Measurements from ENCODE around the gene MCF2L2.
A peak's percentile ranks its signal among the peaks of the same experiment; 100 is the strongest.
"Not testable (repeated sequence)": the region's sequence is repeated elsewhere in the genome, so short reads cannot be mapped to it uniquely, and the experiment has no call there.

MCF2L2 gene

DNA sequence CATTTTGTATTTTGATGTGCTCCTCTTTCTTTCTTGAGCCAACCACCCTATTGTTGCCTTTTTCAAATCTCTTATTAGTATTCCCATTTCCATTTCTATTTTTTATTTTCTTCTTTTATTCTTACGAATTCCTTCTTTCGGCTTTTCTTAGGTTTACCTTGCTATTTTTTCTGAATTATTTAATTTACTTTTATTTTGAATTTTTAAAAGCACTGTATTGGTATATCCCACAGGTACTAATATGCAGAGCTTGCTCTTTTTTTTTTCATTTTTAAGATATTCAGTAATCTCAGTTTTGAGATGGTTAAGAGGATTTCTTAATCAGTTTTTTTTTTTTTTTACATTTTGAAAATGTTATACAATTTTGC lies 18.4 kb upstream of the MCF2L2 start:
- no peaks in the 10 kb centered on the region for H3K36me3 ChIP-seq (ENCODE audit: control insufficient read depth, insufficient read depth, low read length)
- H3K9me3 ChIP-seq (ENCODE audit: control insufficient read depth, low read length), result no peaks in the 10 kb centered on the region
- peak overlapping the region; percentile 96 for H3K4me3 ChIP-seq (ENCODE audit: low read depth, low read length)
- peak overlapping the region; percentile 89 for H3K4me2 ChIP-seq (ENCODE audit: low read length)
- no peaks in the 10 kb centered on the region for H3K79me2 ChIP-seq
- TF ChIP-seq, protein P1, sequence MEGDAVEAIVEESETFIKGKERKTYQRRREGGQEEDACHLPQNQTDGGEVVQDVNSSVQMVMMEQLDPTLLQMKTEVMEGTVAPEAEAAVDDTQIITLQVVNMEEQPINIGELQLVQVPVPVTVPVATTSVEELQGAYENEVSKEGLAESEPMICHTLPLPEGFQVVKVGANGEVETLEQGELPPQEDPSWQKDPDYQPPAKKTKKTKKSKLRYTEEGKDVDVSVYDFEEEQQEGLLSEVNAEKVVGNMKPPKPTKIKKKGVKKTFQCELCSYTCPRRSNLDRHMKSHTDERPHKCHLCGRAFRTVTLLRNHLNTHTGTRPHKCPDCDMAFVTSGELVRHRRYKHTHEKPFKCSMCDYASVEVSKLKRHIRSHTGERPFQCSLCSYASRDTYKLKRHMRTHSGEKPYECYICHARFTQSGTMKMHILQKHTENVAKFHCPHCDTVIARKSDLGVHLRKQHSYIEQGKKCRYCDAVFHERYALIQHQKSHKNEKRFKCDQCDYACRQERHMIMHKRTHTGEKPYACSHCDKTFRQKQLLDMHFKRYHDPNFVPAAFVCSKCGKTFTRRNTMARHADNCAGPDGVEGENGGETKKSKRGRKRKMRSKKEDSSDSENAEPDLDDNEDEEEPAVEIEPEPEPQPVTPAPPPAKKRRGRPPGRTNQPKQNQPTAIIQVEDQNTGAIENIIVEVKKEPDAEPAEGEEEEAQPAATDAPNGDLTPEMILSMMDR (IDR thresholded peaks at IDR 0.05), result no peak
- H3K4me1 ChIP-seq, result peaks cover 5% of the 10 kb centered on the region
- H2AFZ ChIP-seq, result peak overlapping the region; percentile 99
- no peak overlapping the region for H3K9ac ChIP-seq
- H3K27me3 ChIP-seq (ENCODE audit: control insufficient read depth, insufficient read depth, low read length), result no peaks in the 10 kb centered on the region
- H3K27ac ChIP-seq, result peak overlapping the region; percentile 84

DNA sequence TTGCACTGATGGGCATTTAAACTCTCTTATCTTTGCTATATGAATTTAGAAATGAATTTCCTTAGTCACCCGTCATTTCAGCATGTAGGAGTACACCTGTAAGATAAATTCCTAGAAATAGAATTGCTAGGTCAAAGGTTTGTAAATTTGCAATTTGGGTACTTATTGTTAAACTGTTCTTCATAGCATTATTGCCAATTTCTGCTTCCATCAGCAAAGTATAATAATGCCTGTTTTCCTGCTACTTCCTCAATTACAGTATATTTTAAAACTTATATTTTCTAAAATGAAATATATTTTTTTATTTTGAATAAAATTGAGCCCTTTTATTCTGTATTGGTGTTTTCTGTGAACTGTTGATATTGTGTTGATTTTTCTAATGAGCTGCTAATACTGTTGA lies 16.3 kb upstream of the MCF2L2 start:
- no peak overlapping the region for H3K4me3 ChIP-seq (ENCODE audit: low read depth, low read length)
- H2AFZ ChIP-seq, result no peak overlapping the region
- H3K36me3 ChIP-seq (ENCODE audit: control insufficient read depth, insufficient read depth, low read length), result no peaks in the 10 kb centered on the region
- no peaks in the 10 kb centered on the region for H3K27me3 ChIP-seq (ENCODE audit: control insufficient read depth, insufficient read depth, low read length)
- no peak overlapping the region for H3K4me2 ChIP-seq (ENCODE audit: low read length)
- TF ChIP-seq, protein P1 (IDR thresholded peaks at IDR 0.05), result no peak
- H3K9me3 ChIP-seq (ENCODE audit: control insufficient read depth, low read length), result no peaks in the 10 kb centered on the region
- peaks cover 1% of the 10 kb centered on the region for H3K4me1 ChIP-seq
- H3K79me2 ChIP-seq, result no peaks in the 10 kb centered on the region
- H3K27ac ChIP-seq, result no peak overlapping the region
- H3K9ac ChIP-seq, result no peak overlapping the region

DNA sequence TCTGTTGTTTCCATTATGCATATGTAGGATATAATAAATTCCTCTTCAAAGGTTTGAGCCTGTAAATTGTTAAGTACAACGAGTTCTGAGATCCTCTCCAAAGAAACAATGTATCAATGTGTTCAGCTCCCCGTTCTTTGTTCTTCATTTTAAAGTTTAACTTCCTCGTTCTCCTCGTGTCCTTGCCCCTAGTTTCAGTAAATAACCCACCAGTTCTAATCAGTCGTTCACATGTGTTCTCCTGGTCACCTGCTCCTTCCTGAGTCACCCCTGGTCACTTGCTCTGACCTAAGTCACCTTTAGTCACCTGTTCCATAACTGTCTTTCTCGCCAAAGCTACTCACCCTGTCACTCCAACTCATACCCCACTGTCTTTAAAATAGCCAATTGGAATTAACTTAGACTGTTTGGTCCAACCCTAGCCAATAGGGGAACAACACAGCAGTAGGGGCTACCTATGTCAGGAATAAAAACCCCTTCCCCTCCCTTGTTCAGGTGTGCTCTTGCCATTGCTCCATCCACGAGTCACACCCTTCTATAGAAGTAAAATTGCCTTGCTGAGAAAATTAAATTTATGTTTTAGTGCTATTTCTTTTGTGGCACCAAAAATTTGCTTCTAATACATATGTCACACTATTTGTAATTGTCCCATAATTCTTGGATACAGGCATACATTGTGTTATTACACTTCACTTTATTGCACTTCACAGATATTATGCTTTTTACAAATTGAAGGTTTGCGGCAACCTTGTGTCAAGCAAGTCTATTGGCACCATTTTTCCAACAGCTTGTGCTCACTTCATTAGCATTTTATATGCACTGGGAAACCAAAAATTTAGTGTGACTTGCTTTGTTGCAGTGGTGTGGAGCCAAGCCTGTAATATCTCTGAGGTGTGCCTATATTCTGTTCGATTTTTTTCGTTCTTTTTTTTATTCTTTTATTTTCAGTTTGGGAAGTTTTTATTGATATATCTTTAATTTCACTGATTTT lies 15.3 kb upstream of the MCF2L2 start:
- no peak overlapping the region for H3K9ac ChIP-seq
- H3K4me3 ChIP-seq (ENCODE audit: low read depth, low read length), result no peak overlapping the region
- no peaks in the 10 kb centered on the region for H3K9me3 ChIP-seq (ENCODE audit: control insufficient read depth, low read length)
- H3K36me3 ChIP-seq (ENCODE audit: control insufficient read depth, insufficient read depth, low read length), result no peaks in the 10 kb centered on the region
- no peaks in the 10 kb centered on the region for H3K27me3 ChIP-seq (ENCODE audit: control insufficient read depth, insufficient read depth, low read length)
- no peak overlapping the region for H3K4me2 ChIP-seq (ENCODE audit: low read length)
- TF ChIP-seq, protein P1 (IDR thresholded peaks at IDR 0.05), result no peak
- peaks cover 5% of the 10 kb centered on the region for H3K4me1 ChIP-seq
- H3K79me2 ChIP-seq, result no peaks in the 10 kb centered on the region
- H3K27ac ChIP-seq, result no peak overlapping the region
- H2AFZ ChIP-seq, result no peak overlapping the region

DNA sequence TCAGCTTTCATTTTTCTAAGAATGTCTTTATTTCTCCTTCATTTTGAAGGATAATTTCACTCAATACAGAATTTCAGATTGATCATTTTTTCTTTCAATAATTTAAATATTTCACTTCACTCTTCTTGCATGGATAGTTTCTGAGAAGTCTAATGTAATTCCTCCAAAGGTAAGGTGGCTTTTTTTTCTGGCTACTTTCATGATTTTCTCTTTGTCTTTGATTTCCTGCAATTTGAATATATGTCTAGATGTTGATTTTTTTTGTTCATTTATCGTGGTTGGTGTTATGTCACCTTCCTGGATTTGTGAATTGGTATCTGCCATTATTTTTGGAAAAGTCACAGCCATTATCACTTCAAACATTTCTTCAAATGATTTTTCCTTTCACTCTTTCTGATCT lies 14.6 kb upstream of the MCF2L2 start:
- Histone ChIP-seq H3K27ac (no peak overlapping the region), H2AFZ (no peak overlapping the region), H3K9me3 (ENCODE audit: control insufficient read depth, low read length) (no peaks in the 10 kb centered on the region), H3K4me1 (peaks cover 11% of the 10 kb centered on the region), H3K36me3 (ENCODE audit: control insufficient read depth, insufficient read depth, low read length) (no peaks in the 10 kb centered on the region), H3K79me2 (no peaks in the 10 kb centered on the region), H3K4me3 (ENCODE audit: low read depth, low read length) (no peak overlapping the region), H3K9ac (no peak overlapping the region), H3K27me3 (ENCODE audit: control insufficient read depth, insufficient read depth, low read length) (no peaks in the 10 kb centered on the region), H3K4me2 (ENCODE audit: low read length) (no peak overlapping the region)
- TF ChIP-seq, protein P1 (IDR thresholded peaks at IDR 0.05), result no peak

DNA sequence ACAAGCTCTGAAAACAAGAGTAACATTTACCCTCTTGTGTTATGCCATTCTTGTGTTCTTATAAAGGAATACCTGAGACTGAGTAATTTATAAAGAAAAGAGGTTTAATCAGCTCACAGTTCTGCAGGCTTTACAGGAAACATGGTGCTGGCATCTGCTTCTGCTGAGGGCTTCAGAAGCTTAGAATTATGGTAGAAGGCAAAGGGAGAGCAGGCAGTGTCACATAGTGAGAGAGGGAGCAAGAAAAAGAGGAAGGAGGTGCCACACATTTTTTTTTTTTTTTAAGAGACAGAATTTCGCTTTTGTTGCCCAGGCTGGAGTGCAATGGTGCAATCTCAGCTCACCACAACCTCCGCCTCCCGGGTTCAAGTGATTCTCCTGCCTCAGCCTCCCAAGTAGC lies 12.1 kb upstream of the MCF2L2 start:
- H3K4me3 ChIP-seq (ENCODE audit: low read depth, low read length); H3K27me3 ChIP-seq (ENCODE audit: control insufficient read depth, insufficient read depth, low read length); H3K27ac ChIP-seq; H3K36me3 ChIP-seq (ENCODE audit: control insufficient read depth, insufficient read depth, low read length); H2AFZ ChIP-seq; H3K4me2 ChIP-seq (ENCODE audit: low read length); H3K9ac ChIP-seq; H3K79me2 ChIP-seq; H3K9me3 ChIP-seq (ENCODE audit: control insufficient read depth, low read length): not testable (repeated sequence)
- peaks cover 27% of the 10 kb centered on the region for H3K4me1 ChIP-seq
